ENCODE measurements around the gene WDFY2. TPM values are rescaled to one million over a fixed set of nuclear protein-coding genes. Genes with fewer than 3 reads are reported as not detected.
"Not testable (repeated sequence)": the region's sequence is repeated elsewhere in the genome, so short reads cannot be mapped to it uniquely, and the experiment has no call there.

WDFY2 gene
- total RNA-seq, 6 donors from 2014 or later = 13.4 to 34.0 (median 18.8) TPM

DNA sequence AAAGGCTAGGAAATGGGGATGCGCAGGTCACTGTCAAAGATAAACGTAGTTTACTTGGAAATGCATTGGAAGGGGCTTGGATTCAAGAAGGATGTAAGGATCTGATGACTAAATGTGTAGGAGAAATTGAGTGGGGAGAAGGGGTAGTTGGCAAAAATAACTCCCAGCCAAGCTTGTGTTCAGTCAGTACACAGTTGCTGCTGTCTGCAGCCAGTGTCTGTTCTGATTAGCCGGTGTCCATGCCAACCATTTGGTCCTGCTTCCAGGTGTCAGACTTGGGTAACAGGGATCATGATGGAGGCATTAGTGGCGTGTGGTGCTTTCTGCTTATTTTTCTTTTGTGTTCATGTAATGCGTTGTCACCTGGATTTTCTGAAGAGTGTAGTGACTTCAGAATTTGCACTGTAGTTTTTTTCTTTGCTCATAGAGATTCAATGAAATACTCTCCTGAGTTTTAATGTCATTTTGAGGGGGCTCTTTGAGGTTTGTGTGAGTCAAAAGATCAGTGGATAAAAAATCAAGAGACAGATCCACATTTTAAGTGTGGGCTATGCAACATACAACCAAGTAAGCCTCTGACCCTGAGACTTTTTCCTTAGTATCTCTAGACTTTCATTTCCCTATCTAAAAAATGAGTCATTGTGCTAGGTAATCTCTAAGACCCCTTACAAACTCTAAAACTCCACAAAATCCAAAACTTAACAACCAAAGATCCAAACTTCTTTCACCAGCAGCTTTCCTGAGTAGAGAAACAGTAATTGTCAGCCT, 103.9 kb downstream of the WDFY2 start:
- 94 to 95% methylated on average over 5 of the region's 5 CpGs for WGBS, 2 donors
- no peak for DNase-seq
- H3K27me3 ChIP-seq = no peaks in the 10 kb centered on the region
- H3K27ac ChIP-seq = no peak overlapping the region
- TF ChIP-seq EP300 (IDR thresholded peaks at IDR 0.05) = no peak
- no peak for TF ChIP-seq POLR2A (IDR thresholded peaks at IDR 0.05)
- no peak for TF ChIP-seq POLR2AphosphoS5 (IDR thresholded peaks at IDR 0.05)
- TF ChIP-seq, protein P1, sequence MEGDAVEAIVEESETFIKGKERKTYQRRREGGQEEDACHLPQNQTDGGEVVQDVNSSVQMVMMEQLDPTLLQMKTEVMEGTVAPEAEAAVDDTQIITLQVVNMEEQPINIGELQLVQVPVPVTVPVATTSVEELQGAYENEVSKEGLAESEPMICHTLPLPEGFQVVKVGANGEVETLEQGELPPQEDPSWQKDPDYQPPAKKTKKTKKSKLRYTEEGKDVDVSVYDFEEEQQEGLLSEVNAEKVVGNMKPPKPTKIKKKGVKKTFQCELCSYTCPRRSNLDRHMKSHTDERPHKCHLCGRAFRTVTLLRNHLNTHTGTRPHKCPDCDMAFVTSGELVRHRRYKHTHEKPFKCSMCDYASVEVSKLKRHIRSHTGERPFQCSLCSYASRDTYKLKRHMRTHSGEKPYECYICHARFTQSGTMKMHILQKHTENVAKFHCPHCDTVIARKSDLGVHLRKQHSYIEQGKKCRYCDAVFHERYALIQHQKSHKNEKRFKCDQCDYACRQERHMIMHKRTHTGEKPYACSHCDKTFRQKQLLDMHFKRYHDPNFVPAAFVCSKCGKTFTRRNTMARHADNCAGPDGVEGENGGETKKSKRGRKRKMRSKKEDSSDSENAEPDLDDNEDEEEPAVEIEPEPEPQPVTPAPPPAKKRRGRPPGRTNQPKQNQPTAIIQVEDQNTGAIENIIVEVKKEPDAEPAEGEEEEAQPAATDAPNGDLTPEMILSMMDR (IDR thresholded peaks at IDR 0.05) = no peak
- no peaks in the 10 kb centered on the region for H3K4me1 ChIP-seq
- H3K36me3 ChIP-seq = no peaks in the 10 kb centered on the region
- ATAC-seq (ENCODE audit: low FRiP score in 2 of 2) = no peak
- no peak overlapping the region for H3K4me3 ChIP-seq
- no peaks in the 10 kb centered on the region for H3K9me3 ChIP-seq

- Histone ChIP-seq H3K4me3 (no peak overlapping the region), H3K4me1 (no peaks in the 10 kb centered on the region), H3K36me3 (no peaks in the 10 kb centered on the region), H3K27ac (no peak overlapping the region), H3K9me3 (no peaks in the 10 kb centered on the region), H3K27me3 (no peaks in the 10 kb centered on the region)
- WGBS, 2 donors = 86 to 87% methylated on average over 8 of the region's 8 CpGs
- no peak for ATAC-seq (ENCODE audit: low FRiP score in 2 of 2)
- no peak for DNase-seq
- TF ChIP-seq, protein P1 (IDR thresholded peaks at IDR 0.05) = no peak
- no peak for TF ChIP-seq POLR2A (IDR thresholded peaks at IDR 0.05)
- TF ChIP-seq EP300 (IDR thresholded peaks at IDR 0.05) = no peak
- no peak for TF ChIP-seq POLR2AphosphoS5 (IDR thresholded peaks at IDR 0.05)
Observed at GRCh38 chr13:51688937-51689662, 104.8 kb downstream of the WDFY2 start.

DNA sequence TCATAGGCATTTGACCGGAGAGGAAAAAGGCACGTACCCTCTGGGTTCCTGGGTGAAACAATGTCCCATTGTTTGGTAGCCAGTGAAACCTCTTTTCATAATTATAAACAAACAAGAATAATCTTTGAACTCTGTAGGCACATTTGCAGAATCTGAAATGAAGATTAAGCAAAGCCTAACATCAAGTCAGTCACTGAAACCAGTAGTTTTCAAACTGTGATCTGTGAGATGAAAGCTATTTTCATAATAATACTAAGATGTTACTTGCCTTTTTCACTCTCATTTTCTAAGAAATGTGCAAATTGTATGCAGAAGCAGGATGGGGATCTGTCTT, 105.4 kb downstream of the WDFY2 start:
- TF ChIP-seq POLR2A (IDR thresholded peaks at IDR 0.05) (no peak), POLR2AphosphoS5 (IDR thresholded peaks at IDR 0.05) (no peak), EP300 (IDR thresholded peaks at IDR 0.05) (no peak)
- TF ChIP-seq, protein P1 (IDR thresholded peaks at IDR 0.05) = no peak
- H3K4me1 ChIP-seq = no peaks in the 10 kb centered on the region
- no peaks in the 10 kb centered on the region for H3K27me3 ChIP-seq
- ATAC-seq (ENCODE audit: low FRiP score in 2 of 2) (no peak), DNase-seq (no peak)
- no peak overlapping the region for H3K4me3 ChIP-seq
- no peak overlapping the region for H3K27ac ChIP-seq
- no peaks in the 10 kb centered on the region for H3K36me3 ChIP-seq
- H3K9me3 ChIP-seq = no peaks in the 10 kb centered on the region
- WGBS, 2 donors = 60 to 69% methylated on average over 2 of the region's 2 CpGs

- not testable (repeated sequence) for ATAC-seq (ENCODE audit: low FRiP score in 2 of 2); H3K4me3 ChIP-seq; H3K27me3 ChIP-seq; DNase-seq; H3K9me3 ChIP-seq; H3K36me3 ChIP-seq; H3K27ac ChIP-seq; H3K4me1 ChIP-seq
- 48 to 89% methylated on average over 2 to 8 of the region's 8 CpGs for WGBS, 2 donors
Observed at GRCh38 chr13:51695677-51696076, 111.4 kb downstream of the WDFY2 start.

DNA sequence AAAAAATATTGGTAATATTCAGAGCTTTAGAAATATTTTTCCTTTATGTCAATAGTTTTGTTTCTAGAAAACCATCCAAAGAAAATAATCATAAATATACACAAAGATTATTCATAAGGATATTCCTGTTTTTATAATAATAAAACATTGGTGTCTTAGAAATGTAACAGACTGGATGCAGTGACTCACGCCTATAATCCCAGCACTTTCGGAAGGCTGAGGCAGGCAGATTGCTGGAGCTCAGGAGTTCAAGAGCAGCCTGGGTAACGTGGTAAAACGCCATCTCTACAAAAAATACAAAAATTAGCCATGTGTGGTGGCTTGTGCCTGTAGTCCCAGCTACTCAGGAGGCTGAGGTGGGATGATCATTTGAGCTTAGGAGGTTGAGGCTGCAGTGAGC, 112.9 kb downstream of the WDFY2 start:
- H3K4me1 ChIP-seq = peaks cover 0 to 6% (median 0%) of the 10 kb centered on the region in 4 donors
- TF ChIP-seq, protein P1 (IDR thresholded peaks at IDR 0.05) = no peak
- TF ChIP-seq POLR2AphosphoS5 (IDR thresholded peaks at IDR 0.05) (no peak), POLR2A (IDR thresholded peaks at IDR 0.05) (no peak), EP300 (IDR thresholded peaks at IDR 0.05) (no peak)
- H3K9me3 ChIP-seq = no peaks in the 10 kb centered on the region
- WGBS, 2 donors = 75 to 93% methylated on average over 4 of the region's 4 CpGs
- DNase-seq (no peak), ATAC-seq (ENCODE audit: low FRiP score in 2 of 2) (no peak)
- H3K4me3 ChIP-seq = no peak overlapping the region
- no peaks in the 10 kb centered on the region for H3K36me3 ChIP-seq
- H3K27ac ChIP-seq = no peak overlapping the region
- H3K27me3 ChIP-seq = no peaks in the 10 kb centered on the region

Measured in upper lobe of left lung (tissue), 6 donors.